A549 (cell line): ENCODE data around the gene DHRS12. TPM values are rescaled to one million over a fixed set of nuclear protein-coding genes. Genes with fewer than 3 reads are reported as not detected.

ENCODE experiments used
- ATAC-seq, 2 experiments: fragments of 200-7000 bp in 1 of 2; fragments of >200 bp in 1 of 2; cut with Nextera tagmentation in 1 of 2; cut with Tn5 transposase in 1 of 2; 3 replicates each; pipeline versions ENCODE4 v1.8.0 to v1.9.1; 2018 to 2020; ENCODE audit warnings: mild to moderate bottlenecking in 1 of 2, moderate library complexity in 1 of 2
- CTCF ChIA-PET: fragments of 300-600 bp; sonication (Branson Sonifier 250); formaldehyde crosslinking; extraction: SDS; loops from one replicate; lab custom pipeline; 2021; ENCODE audit warnings: antibody characterized with exemption, inconsistent platforms; lab: Yijun Ruan, JAX
- POLR2A ChIA-PET: fragments of 350-600 bp; formaldehyde crosslinking; extraction: SDS; loops from one replicate; lab custom pipeline; 2021; ENCODE audit warnings: antibody characterized with exemption, inconsistent platforms; lab: Yijun Ruan, JAX
- DNase-seq, 2 experiments: peaks; one replicate each; pipeline versions ENCODE4 v3.0.0 to v3.0.0-alpha.2; 2011 to 2016; ENCODE audit warnings: low read depth in 1 of 2, low spot score in 1 of 2
- FAIRE-seq: peaks from 2 replicates; lab custom pipeline; 2011; peaks lifted over from hg19 to GRCh38; lab: Jason Lieb, UNC
- H3K27ac ChIP-seq, 2 experiments: fragments of >200 bp; sonication (Bioruptor Twin); formaldehyde crosslinking; 3 replicates each; pipeline ENCODE4 v1.5.1; 2016 to 2017
- H3K4me1 ChIP-seq: fragments of >200 bp; sonication (Bioruptor Twin); formaldehyde crosslinking; 3 replicates; pipeline ENCODE4 v1.6.1; 2016
- H3K4me2 ChIP-seq: fragments of >200 bp; sonication (Bioruptor Twin); formaldehyde crosslinking; 3 replicates; pipeline ENCODE4 v1.6.1; 2016
- H3K4me3 ChIP-seq: fragments of >200 bp; sonication (Bioruptor Twin); formaldehyde crosslinking; 3 replicates; pipeline ENCODE4 v1.5.1; 2016
- H3K9me3 ChIP-seq: fragments of >200 bp; sonication (Bioruptor Twin); formaldehyde crosslinking; 3 replicates; pipeline ENCODE4 v1.6.1; 2016
- BCL3 ChIP-seq: fragments of >200 bp; sonication (Bioruptor Twin); formaldehyde crosslinking; IDR thresholded peaks from 3 replicates; pipeline ENCODE4 v1.6.1; 2016
- CBX2 ChIP-seq: fragments of 200-600 bp; sonication (generic); IDR thresholded peaks from 2 replicates; pipeline ENCODE4 v1.6.1; 2016; ENCODE audit warnings: low read depth, mild to moderate bottlenecking, borderline replicate concordance
- CBX8 ChIP-seq: fragments of 200-600 bp; sonication (generic); IDR thresholded peaks from 2 replicates; pipeline ENCODE4 v1.6.1; 2016
- CHD2 ChIP-seq: fragments of 150-350 bp; IDR thresholded peaks from 2 replicates; pipeline ENCODE4 v1.6.1; 2014; ENCODE audit warnings: low read length; ENCODE audit not compliant: partially characterized antibody
- CTCF ChIP-seq: fragments of >200 bp; sonication (Bioruptor Twin); formaldehyde crosslinking; IDR thresholded peaks from 3 replicates; pipeline ENCODE4 v1.5.1; 2016
- EHMT2 ChIP-seq: fragments of 200-600 bp; sonication (generic); IDR thresholded peaks from 2 replicates; pipeline ENCODE4 v1.6.1; 2016; ENCODE audit warnings: antibody characterized with exemption, low read depth, mild to moderate bottlenecking, moderate library complexity
- ELK1 ChIP-seq: fragments of 150-350 bp; IDR thresholded peaks from 2 replicates; pipeline ENCODE4 v1.6.1; 2014; ENCODE audit warnings: low read depth, mild to moderate bottlenecking, low read length
- EP300 ChIP-seq, 2 experiments: fragments of >200 bp; sonication (Bioruptor Twin); formaldehyde crosslinking; IDR thresholded peaks; 2 replicates in 1 of 2; 3 replicates in 1 of 2; pipeline ENCODE4 v1.6.1; 2016 to 2017
- FOXS1 ChIP-seq: fragments of 250-450 bp; sonication (Bioruptor Pico); IDR thresholded peaks from 2 replicates; pipeline ENCODE4 v1.5.0; 2020; ENCODE audit warnings: mild to moderate bottlenecking, moderate library complexity
- HDAC2 ChIP-seq: fragments of 200-600 bp; sonication (generic); IDR thresholded peaks from 2 replicates; pipeline ENCODE4 v1.6.1; 2016
- HEYL ChIP-seq: fragments of 250-450 bp; sonication (Bioruptor Pico); IDR thresholded peaks from 2 replicates; pipeline ENCODE4 v1.8.0; 2021; ENCODE audit warnings: mild to moderate bottlenecking, moderate library complexity
- HOXB5 ChIP-seq: fragments of 250-450 bp; sonication (Bioruptor Pico); IDR thresholded peaks from 2 replicates; pipeline ENCODE4 v1.5.0; 2020; ENCODE audit warnings: mild to moderate bottlenecking, moderate library complexity
- KDM1A ChIP-seq: fragments of 200-600 bp; sonication (generic); IDR thresholded peaks from 2 replicates; pipeline ENCODE4 v1.6.1; 2016; ENCODE audit warnings: low read depth, mild to moderate bottlenecking
- MYC ChIP-seq: IDR thresholded peaks from 2 replicates; pipeline ENCODE4 v1.6.1; 2012; ENCODE audit warnings: mild to moderate bottlenecking, inconsistent platforms, low read length, improper control_type of control experiment, borderline replicate concordance
- PBX3 ChIP-seq: IDR thresholded peaks from 2 replicates; pipeline ENCODE4 v1.6.1; 2012
- RAD21 ChIP-seq, 2 experiments: fragments of >200 bp in 1 of 2; sonication (Bioruptor Twin) in 1 of 2; formaldehyde crosslinking in 1 of 2; IDR thresholded peaks in 1 of 2; conservative IDR thresholded peaks in 1 of 2; 2 replicates in 1 of 2; 3 replicates in 1 of 2; pipeline ENCODE4 v1.6.1; 2012 to 2018; ENCODE audit warnings: inconsistent platforms in 1 of 2
- RARB ChIP-seq: fragments of 250-450 bp; sonication (Bioruptor Pico); IDR thresholded peaks from 2 replicates; pipeline ENCODE4 v1.8.0; 2021; ENCODE audit warnings: mild to moderate bottlenecking, moderate library complexity
- RFX5 ChIP-seq: fragments of 450-650 bp; IDR thresholded peaks from 2 replicates; pipeline ENCODE4 v1.7.1; 2014; ENCODE audit warnings: antibody characterized with exemption, mild to moderate bottlenecking, moderate library complexity
- ZFP36 ChIP-seq: fragments of 450-650 bp; IDR thresholded peaks from 2 replicates; pipeline ENCODE4 v1.6.1; 2014; ENCODE audit warnings: borderline replicate concordance; ENCODE audit not compliant: partially characterized antibody
- ZNF302 ChIP-seq: fragments of 250-450 bp; sonication (Bioruptor Pico); IDR thresholded peaks from 2 replicates; pipeline ENCODE4 v1.9.0; 2021; ENCODE audit warnings: inconsistent platforms, mild to moderate bottlenecking, moderate library complexity
- ZSCAN20 ChIP-seq: fragments of 250-450 bp; sonication (Bioruptor Pico); IDR thresholded peaks from 2 replicates; pipeline ENCODE4 v1.8.0; 2022; ENCODE audit warnings: mild to moderate bottlenecking, moderate library complexity
- WGBS: methylation state at CpG from one replicate; pipeline ENCODE4 v1.1.6; 2017; ENCODE audit errors: missing lambda C conversion rate; 5-methylcytosine and 5-hydroxymethylcytosine counted together
- polyA plus RNA-seq, 4 experiments: library from polyadenylated mRNA; depleted of rRNA in 3 of 4; stranded (reverse); fragments of >200 nt; fragmentation: RNase III in 1 of 4; extraction: RNeasy Plus Mini Kit Qiagen cat#74134 plus additional on column Dnase treatment in 1 of 4; gene quantifications; 2 replicates in 3 of 4; 3 replicates in 1 of 4; pipeline ENCODE4 v1.2.3, GENCODE V29; 2011 to 2017

Gene DHRS12
- polyA plus RNA-seq, 2 of the 4 experiments (the other 2 are of a cell fraction), result 4.2 to 7.5 TPM

- ATAC-seq, result no peak
- TF ChIP-seq HEYL, result no peak
- TF ChIP-seq EHMT2, result no peak
- no peak for TF ChIP-seq RAD21 (conservative IDR thresholded peaks at IDR 0.05 in 1 of 2, IDR thresholded peaks at IDR 0.05 in 1 of 2)
- TF ChIP-seq RARB (CRISPR knock-in tag), result no peak
- TF ChIP-seq HOXB5 (CRISPR knock-in tag), result no peak
- no peak for TF ChIP-seq KDM1A
- TF ChIP-seq CTCF, result no peak
- no peak for TF ChIP-seq RFX5
- no peak for FAIRE-seq
- CTCF ChIA-PET, result interaction anchor here (1.4 to 1.9 kb wide), 2 partner anchors 11 to 455 kb away, joined by 4 to 6 read pairs; no protein-coding TSS in a partner anchor
- Histone ChIP-seq H3K4me3 (no peak overlapping the region), H3K4me2 (no peak overlapping the region), H3K27ac (no peak overlapping the region), H3K4me1 (no peaks in the 10 kb centered on the region), H3K9me3 (no peaks in the 10 kb centered on the region)
- POLR2A ChIA-PET, result no interaction called here
- no peak for DNase-seq
- WGBS, result 87% methylated on average over 2 of the region's 2 CpGs
Observed at GRCh38 chr13:51742031-51742430, 61.9 kb downstream of the DHRS12 start.

GRCh38 chr13:51740698-51741097 lies 63.3 kb downstream of the DHRS12 start:
- FAIRE-seq (no peak), ATAC-seq (no peak)
- Histone ChIP-seq H3K4me1 (no peaks in the 10 kb centered on the region), H3K4me3 (no peak overlapping the region), H3K4me2 (no peak overlapping the region)
- POLR2A ChIA-PET, result interaction anchor here (0.5 kb wide), 1 partner anchor 16 kb away, joined by 5 read pairs; no protein-coding TSS in a partner anchor
- WGBS, result 95% methylated on average over 5 of the region's 5 CpGs
- CTCF ChIA-PET, result interaction anchor here (1.2 to 1.9 kb wide), 3 partner anchors 9 to 454 kb away, joined by 4 to 6 read pairs (median 5); no protein-coding TSS in a partner anchor
- TF ChIP-seq CBX2, result no peak
- TF ChIP-seq, all 56 proteins: peak for 0
- DNase-seq, result no peak
- H3K27ac ChIP-seq, result no peak overlapping the region
- no peaks in the 10 kb centered on the region for H3K9me3 ChIP-seq

GRCh38 chr13:51739027-51739764 lies 64.8 kb downstream of the DHRS12 start:
- Histone ChIP-seq H3K9me3 (no peaks in the 10 kb centered on the region), H3K27ac (no peak overlapping the region), H3K4me1 (no peaks in the 10 kb centered on the region), H3K4me3 (no peak overlapping the region), H3K4me2 (no peak overlapping the region)
- FAIRE-seq, result no peak
- 90% methylated on average over 6 of the region's 6 CpGs for WGBS
- ATAC-seq, result no peak
- ChIA-PET CTCF (no interaction called here), POLR2A (no interaction called here)
- no peak for TF ChIP-seq HDAC2
- TF ChIP-seq EP300 (IDR thresholded peaks at IDR 0.05), result no peak
- TF ChIP-seq CHD2, result no peak
- TF ChIP-seq ZSCAN20, result no peak
- no peak for TF ChIP-seq ZNF302 (CRISPR knock-in tag)
- no peak for TF ChIP-seq ELK1
- no peak for DNase-seq

- H3K4me2 ChIP-seq, result no peak overlapping the region
- H3K4me3 ChIP-seq, result no peak overlapping the region
- peaks cover 6% of the 10 kb centered on the region; the same call in 2 of the 3 replicates for H3K4me1 ChIP-seq
- no peak overlapping the region for H3K27ac ChIP-seq
- CTCF ChIA-PET, result no interaction called here
- WGBS, result 89% methylated on average over 2 of the region's 2 CpGs
- DNase-seq (no peak), FAIRE-seq (no peak), ATAC-seq (no peak)
- POLR2A ChIA-PET, result no interaction called here
- no peaks in the 10 kb centered on the region for H3K9me3 ChIP-seq
- TF ChIP-seq CTCF (no peak), FOXS1 (CRISPR knock-in tag) (no peak), CBX8 (no peak), ZFP36 (no peak), RFX5 (no peak), PBX3 (no peak), MYC (no peak), BCL3 (no peak)
Observed at GRCh38 chr13:51738226-51738905, 65.6 kb downstream of the DHRS12 start.
